ENCODE data around the gene TKTL1. TPM values are rescaled to one million over a fixed set of nuclear protein-coding genes. Genes with fewer than 3 reads are reported as not detected.
"Not testable (repeated sequence)": the region's sequence is repeated elsewhere in the genome, so short reads cannot be mapped to it uniquely, and the experiment has no call there.

TKTL1 gene
- polyA plus RNA-seq, 10 donors, result 0.08 to 0.72 (median 0.27) TPM; not detected in 2

GRCh38 chrX:154309041-154309775 lies 13.6 kb downstream of the TKTL1 start:
- no peak for DNase-seq

DNA sequence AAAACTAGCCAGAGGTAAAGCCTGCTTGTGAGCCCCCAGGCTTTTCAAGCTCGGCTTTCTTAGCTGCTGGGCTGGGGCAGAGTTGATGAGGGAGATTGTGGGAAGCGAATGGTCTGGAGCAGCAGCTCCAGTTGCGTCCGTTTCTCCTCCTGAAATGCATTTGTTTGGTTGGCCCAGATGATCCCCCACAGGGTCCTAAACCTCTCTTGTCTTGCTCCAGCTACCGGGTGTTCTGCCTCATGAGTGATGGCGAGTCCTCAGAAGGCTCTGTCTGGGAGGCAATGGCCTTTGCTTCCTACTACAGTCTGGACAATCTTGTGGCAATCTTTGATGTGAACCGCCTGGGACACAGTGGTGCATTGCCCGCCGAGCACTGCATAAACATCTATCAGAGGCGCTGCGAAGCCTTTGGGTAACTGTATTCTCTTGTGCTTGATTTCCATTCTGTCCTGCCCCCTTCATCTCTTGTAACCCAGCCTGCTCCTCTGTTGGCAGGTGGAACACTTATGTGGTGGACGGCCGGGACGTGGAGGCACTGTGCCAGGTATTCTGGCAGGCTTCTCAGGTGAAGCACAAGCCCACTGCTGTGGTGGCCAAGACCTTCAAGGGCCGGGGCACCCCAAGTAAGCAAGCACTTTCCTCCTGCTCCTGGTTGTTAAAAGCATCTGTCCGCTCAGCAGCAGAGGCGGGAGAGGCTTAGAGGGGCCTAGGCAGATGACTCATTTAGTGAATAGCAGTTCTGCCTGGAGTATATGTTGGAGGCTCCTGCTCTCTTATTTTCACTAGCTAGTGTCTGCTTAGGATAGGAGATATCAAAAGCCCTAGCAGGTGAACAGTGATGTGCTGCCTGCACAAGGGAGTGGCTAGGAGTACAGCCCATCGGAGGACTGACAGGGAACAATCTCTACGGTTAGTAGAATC lies 15.3 kb downstream of the TKTL1 start:
- no peak for DNase-seq

DNA sequence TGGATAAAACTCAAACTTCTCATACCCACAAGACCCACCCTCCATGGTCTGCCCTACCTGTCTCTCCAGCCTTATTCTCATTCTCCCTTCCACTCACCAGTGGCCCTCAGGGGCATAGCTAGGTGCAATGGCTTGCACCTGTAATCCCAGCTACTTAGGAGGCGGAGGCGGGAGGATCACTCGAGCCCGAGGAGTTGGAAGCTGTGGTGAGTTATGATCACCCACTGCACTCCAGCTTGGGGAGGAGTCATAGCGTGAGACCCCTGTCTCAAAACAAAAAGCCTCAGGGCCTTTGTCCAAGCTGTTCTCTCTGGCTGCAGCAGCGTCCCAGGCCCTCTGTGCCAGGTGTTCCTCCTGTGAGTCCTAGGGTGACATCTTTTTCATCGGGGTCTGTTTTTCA lies 16.5 kb downstream of the TKTL1 start:
- DNase-seq, result no peak

DNA sequence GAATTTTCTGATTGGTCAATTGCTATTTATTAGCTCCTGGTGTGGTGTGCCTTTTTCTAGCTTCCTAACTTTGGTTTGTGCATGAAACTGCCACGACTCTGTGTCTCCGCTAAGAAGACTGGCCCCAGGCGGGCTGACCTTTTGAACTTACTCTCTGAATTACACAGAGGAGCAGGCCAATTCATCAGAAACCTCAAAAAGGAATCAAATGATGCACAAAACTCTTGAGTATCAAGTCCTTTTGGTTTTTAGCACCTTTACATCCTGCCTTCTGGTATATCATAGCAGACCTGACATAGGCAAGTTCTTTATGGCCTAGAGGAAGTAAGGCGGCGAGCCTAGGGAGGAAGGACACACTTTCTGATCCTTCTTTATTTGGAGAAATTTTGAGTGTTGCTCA lies 17.6 kb downstream of the TKTL1 start:
- DNase-seq, result no peak

DNA sequence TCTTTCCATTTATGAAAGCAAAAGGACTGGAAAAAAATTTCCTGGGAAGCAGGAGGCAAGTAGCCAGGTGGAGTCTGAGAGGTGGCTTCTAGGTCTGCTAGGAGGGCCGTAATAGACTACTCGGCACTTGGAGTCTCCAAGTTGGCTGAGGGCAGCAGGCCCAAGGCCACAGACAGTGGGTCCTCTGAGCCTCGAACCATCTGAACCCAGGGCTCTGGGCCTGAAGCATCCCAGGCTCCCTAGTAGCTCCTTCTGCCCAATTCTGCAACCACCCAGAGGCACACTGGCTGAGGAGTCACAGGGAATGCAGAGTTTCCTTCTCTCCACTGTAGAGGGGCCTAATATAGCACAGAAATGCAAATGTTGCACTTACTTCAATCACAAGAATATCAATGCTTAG lies 19.8 kb downstream of the TKTL1 start:
- DNase-seq, result no peak

GRCh38 chrX:154317391-154317995 lies 21.9 kb downstream of the TKTL1 start:
- DNase-seq, result no peak

DNA sequence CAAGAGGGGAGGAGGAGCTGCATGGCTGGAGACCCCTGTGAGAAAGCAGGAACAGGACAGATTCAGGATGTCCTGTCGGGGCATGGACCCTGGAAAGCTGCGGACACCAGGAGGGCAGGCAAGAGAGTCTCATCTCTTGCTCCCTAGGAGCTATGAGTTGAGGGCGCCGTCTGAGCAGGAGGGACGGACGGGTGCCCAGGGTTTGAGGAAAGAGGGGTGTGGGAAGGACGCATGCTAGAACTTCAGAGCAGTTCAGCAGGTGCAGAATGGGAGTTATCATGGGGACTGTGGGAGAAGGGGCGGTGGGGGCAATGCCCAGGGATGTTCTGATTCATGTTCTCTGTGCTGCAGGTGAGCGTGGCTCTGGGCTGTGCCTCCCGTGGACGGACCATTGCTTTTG lies 24.8 kb downstream of the TKTL1 start:
- no peak for DNase-seq

DNA sequence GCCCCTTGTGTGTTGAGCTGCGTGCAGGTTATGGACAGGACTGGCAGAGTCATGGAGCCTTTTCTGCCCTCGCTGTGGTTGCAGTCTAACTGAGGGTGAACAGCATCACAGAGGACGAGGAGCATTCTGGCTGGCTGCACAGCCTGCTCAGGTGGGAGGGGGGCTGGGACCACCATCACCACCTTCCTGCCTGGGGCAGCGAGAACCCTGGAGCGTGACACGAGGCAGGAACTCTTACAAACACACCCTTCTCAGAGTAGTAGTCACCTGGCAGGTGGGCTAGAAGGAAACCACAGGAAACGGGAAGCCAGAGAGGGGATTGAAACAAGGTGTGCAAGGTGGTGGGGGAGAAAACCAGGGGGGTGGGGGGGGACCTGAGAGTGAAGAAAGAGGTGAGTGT lies 25.6 kb downstream of the TKTL1 start:
- no peak for DNase-seq

GRCh38 chrX:154321594-154321993 lies 26.0 kb downstream of the TKTL1 start:
- DNase-seq, result no peak

DNA sequence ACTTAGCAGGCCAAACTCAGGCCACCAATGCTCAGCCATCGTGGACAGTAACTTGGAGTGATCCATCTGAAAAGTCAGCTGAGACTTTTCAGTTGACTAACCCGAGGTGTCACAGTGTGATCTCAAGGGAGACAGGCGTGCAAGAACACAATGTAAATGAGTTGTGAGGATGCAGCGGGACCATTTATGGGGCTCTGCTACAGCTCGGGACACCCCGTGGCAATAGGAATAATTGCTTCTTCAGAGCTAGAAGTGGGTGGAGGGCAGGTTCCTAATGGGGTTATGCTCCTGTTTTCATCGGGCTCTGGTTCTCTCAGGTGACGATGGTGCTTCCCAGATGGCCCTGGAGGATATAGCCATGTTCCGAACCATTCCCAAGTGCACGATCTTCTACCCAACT lies 27.3 kb downstream of the TKTL1 start:
- DNase-seq, result no peak

- no peak for DNase-seq
These were observed 27.9 kb downstream of the TKTL1 start for GRCh38 chrX:154323537-154323936.

DNA sequence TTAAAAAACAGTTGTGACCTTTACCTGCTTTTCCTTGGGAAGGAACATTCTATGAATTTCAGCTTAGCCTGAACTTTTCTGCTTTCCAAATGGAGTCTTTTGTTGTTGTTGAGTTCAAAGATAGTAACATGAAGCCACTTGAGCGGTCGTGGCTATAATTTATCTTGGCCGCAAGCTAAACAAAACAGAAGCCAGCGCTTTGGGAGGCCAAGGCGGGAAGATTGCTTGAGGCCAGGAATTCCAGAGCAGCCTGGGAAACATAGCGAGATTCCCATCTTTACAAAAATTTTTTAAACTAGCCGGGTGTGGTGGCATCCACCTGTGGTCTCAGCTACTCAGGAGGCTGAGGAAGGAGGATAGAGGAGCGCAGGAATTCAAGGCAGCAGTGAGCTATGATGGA lies 29.9 kb downstream of the TKTL1 start:
- DNase-seq, result no peak

DNA sequence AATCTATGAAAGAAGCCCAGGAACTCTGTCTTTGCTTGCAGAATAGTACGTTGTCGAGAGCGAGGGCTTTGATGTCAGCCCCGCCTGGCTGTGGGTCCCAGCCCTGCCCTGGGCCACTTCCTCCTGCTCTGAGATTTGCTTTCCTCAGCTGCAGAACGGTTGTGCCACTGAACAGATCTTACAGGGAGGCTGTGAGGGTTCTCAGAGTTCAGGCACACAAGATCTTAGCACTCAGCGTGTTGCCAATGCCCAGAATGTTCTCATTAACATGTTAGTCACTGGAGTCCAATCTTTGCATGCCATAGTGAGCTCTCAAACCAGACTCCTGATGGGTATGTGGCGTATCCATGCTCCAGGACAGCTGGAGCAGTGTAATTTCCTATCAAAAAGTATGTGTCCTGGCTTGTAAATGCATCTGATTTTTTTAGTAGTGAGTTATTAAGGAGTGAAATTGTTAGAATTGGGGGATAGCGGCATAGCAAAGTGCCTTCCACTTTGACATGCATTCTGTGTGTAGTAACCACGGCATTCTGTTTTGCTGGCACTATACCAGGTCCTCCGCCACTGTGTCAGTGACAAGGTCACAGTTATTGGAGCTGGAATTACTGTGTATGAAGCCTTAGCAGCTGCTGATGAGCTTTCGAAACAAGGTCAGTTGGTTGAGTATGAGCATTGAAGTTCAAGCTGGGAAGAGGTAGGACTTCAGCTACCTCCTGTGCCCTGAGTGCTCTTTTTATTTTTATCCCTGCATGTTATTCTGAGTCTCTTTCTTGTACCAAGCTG lies 31.6 kb downstream of the TKTL1 start:
- no peak for DNase-seq

DNA sequence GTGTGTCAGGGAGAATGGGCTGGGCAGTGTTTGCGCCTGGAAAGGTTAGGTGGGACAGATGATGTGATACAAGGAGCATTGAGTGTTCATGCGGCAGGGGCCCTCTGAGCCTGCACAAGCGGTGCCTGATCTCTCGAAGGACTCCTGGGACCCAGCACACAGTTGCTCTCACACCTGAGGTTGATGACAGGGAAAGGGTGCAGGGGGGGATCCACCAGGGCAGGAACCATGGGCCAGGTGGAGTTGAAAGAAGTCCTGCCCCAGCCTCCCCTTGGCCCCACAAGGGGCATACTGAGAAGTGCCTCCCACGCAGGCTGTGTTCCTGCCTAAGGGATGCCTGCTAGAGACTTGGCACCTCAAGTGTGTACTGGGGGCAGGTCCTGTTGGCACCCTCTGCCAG lies 33.1 kb downstream of the TKTL1 start:
- DNase-seq, result no peak

DNA sequence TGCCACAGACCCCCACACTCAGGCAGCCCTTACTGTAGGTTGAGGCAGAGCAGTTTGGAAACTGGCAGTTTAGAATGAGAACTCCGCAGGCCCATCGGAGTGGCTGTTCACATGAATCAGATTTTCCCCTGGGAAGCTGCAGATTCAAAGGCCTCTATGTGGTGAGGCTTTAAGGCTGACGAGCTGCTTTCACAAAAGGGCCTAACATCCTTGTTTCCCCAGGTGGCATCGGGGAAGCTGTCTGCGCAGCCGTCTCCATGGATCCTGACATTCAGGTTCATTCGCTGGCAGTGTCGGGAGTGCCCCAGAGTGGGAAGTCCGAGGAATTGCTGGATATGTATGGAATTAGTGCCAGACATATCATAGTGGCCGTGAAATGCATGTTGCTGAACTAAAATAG lies 33.7 kb downstream of the TKTL1 start:
- DNase-seq, result no peak

GRCh38 chrX:154332561-154332960 lies 37.0 kb downstream of the TKTL1 start:
- no peak for DNase-seq

- no peak for DNase-seq
These were observed 37.5 kb downstream of the TKTL1 start for GRCh38 chrX:154333116-154333515.

GRCh38 chrX:154333837-154334271 lies 38.3 kb downstream of the TKTL1 start:
- DNase-seq, result no peak

DNA sequence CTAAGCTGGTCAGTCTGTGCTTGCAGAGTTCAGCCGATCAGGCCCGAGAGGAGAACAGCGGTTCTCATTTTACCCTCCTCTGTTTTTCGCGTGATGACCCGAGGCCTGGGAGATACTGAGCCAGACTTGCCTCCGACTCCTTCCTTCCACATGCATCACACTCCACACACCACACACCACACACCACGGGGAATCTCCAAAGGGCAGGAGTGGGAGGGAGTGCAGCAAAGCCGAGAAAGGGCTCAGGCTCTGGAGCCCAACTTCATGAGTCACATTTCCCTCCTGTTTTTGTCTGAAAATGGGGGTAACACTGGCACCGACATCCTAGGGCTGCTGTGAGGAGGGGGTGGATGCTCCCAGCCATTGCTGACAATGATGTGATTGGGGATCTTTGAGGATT lies 38.9 kb downstream of the TKTL1 start:
- no peak for DNase-seq

GRCh38 chrX:154341399-154342298 lies 46.1 kb downstream of the TKTL1 start:
- DNase-seq, result not testable (repeated sequence)

DNA sequence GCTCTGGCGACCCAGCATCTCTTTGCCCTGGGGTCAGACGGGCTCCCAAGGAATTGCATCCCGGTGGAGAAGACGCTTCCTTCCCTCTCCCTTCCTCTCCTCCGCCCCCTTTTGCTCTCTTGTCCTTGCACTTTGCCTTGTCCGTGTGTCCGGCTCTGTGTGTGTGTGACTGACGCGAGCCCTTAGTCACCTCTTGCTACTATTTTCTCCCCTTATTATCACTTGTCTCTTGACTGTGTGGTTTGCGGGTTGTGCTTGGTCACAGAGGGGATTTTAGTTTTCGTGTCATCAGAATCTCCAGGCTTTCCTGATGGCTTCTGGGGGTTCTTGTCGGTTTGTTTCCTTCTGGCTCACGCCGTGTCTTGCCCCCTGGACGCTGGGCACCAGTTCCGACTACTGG lies 47.5 kb downstream of the TKTL1 start:
- DNase-seq, result not testable (repeated sequence)

Data from muscle of back (tissue), 11 donors.